H1 (cell line): ENCODE data around the gene WNT11. TPM values are rescaled to one million over a fixed set of nuclear protein-coding genes. Genes with fewer than 3 reads are reported as not detected.

Experiments
- BCL11A ChIP-seq, 2 experiments: IDR thresholded peaks; one replicate each; pipeline ENCODE4 v1.6.1; 2011; ENCODE audit warnings: low read depth in 2 of 2, low read length in 2 of 2, mild to moderate bottlenecking in 2 of 2
- CHD7 ChIP-seq: fragments of 300-600 bp; sonication (generic); IDR thresholded peaks from 2 replicates; pipeline ENCODE4 v1.7.1; 2012; ENCODE audit warnings: low read length, moderate library complexity, mild to moderate bottlenecking, inconsistent platforms; ENCODE audit not compliant: insufficient replicate concordance
- CREB1 ChIP-seq: IDR thresholded peaks from 2 replicates; pipeline ENCODE4 v1.6.1; 2012; ENCODE audit warnings: inconsistent platforms
- EZH2 ChIP-seq: fragments of 200-600 bp; sonication (generic); IDR thresholded peaks from 2 replicates; pipeline ENCODE4 v1.7.1; 2012; ENCODE audit warnings: low read depth, mild to moderate bottlenecking, moderate library complexity, low read length, inconsistent platforms; ENCODE audit not compliant: severe bottlenecking
- JUND ChIP-seq: IDR thresholded peaks from 2 replicates; pipeline ENCODE4 v1.6.1; 2011; ENCODE audit warnings: mild to moderate bottlenecking, improper control_type of control experiment, low read length
- KDM1A ChIP-seq: fragments of 200-600, 300-600 bp; sonication (generic); IDR thresholded peaks from 2 replicates; pipeline ENCODE4 v1.7.1; 2016; ENCODE audit warnings: mild to moderate bottlenecking, low read length, borderline replicate concordance
- RBBP5 ChIP-seq: IDR thresholded peaks from 2 replicates; pipeline ENCODE4 v1.7.1; 2012; ENCODE audit warnings: low read depth, mild to moderate bottlenecking, inconsistent platforms, low read length, moderate library complexity, borderline replicate concordance
- RXRA ChIP-seq: IDR thresholded peaks from 2 replicates; pipeline ENCODE4 v1.6.1; 2011; ENCODE audit warnings: low read depth, mild to moderate bottlenecking, low read length, moderate library complexity; ENCODE audit not compliant: insufficient read depth
- SIN3A ChIP-seq, 2 experiments: IDR thresholded peaks in 1 of 2; conservative IDR thresholded peaks in 1 of 2; 2 replicates each; pipeline ENCODE4 v1.6.1; 2011 to 2012; ENCODE audit warnings: low read length in 2 of 2, improper control_type of control experiment in 1 of 2, low read depth in 1 of 2, mild to moderate bottlenecking in 1 of 2
- polyA plus RNA-seq, 7 experiments: library from polyadenylated mRNA; depleted of rRNA in 3 of 7; stranded (reverse) in 5 of 7; unstranded in 2 of 7; fragments of >200 nt in 5 of 7; fragments of 200-250 nt in 2 of 7; gene quantifications; 1 replicate in 5 of 7; 2 replicates in 1 of 7; 4 replicates in 1 of 7; pipeline versions ENCODE4 v1.2.1 to v1.2.3, GENCODE V29; 2011 to 2013; ENCODE audit warnings: missing spikeins in 2 of 7, mixed read lengths in 2 of 7
- total RNA-seq: library from RNA; stranded (reverse); fragmentation: NEBNext Ultra II Directional; extraction: Animal tissue kit (Norgen Biotek cat#: 25700); gene quantifications from 2 replicates; pipeline ENCODE4 v1.2.1, GENCODE V29; 2021

Gene WNT11
- total and polyA plus RNA-seq, 2 of the 8 experiments (the other 6 are each of a cell fraction or from before 2014, with no cell fraction given), result 0.11 to 0.45 TPM

GRCh38 chr11:76207642-76208401 is 1.5 kb upstream of the WNT11 start (continued):
- TF ChIP-seq CHD7, result no peak
- TF ChIP-seq RBBP5, result no peak
- TF ChIP-seq CREB1, result no peak
- TF ChIP-seq RXRA, result no peak
- no peak for TF ChIP-seq BCL11A (IDR thresholded peaks at IDR 0.05; ENCODE audit: low read depth in 2 of 2, low read length in 2 of 2)
- peak; percentile 25; the same call in 1 of the 2 replicates for TF ChIP-seq KDM1A
- TF ChIP-seq SIN3A (conservative IDR thresholded peaks at IDR 0.05 in 1 of 2, IDR thresholded peaks at IDR 0.05 in 1 of 2; ENCODE audit: low read depth in 1 of 2, low read length in 2 of 2), result peak in 1 of 2 experiments; percentile 51; a peak in 1 of 4 replicates
- peak; percentile 18 for TF ChIP-seq EZH2
- TF ChIP-seq JUND, result no peak
